Activated CD8-positive, alpha-beta T cell treated with anti-CD3 and anti-CD28 coated beads for 36 hours (primary cell): Measurements from ENCODE around the gene MICU1. TPM values are rescaled to one million over a fixed set of nuclear protein-coding genes. Genes with fewer than 3 reads are reported as not detected.

Experiments used
- ATAC-seq: fragments of 200-7000 bp; cut with Tn5 transposase; one replicate; pipeline ENCODE4 v1.10.0; 2021; ENCODE audit warnings: mild to moderate bottlenecking, moderate library complexity
- CTCF ChIA-PET: fragments of 350-600 bp; sonication (Branson Sonifier 250); formaldehyde crosslinking; loops from one replicate; lab custom pipeline; 2021; ENCODE audit warnings: antibody characterized with exemption; lab: Charles Lee
- POLR2A ChIA-PET: fragments of 350-600 bp; sonication (Branson Sonifier 250); formaldehyde crosslinking; loops from one replicate; lab custom pipeline; 2021; ENCODE audit warnings: antibody characterized with exemption; lab: Charles Lee
- DNase-seq: peaks from one replicate; pipeline ENCODE4 v3.0.0-alpha.2; 2020
- H3K27ac Mint-ChIP-seq: one replicate; pipeline ENCODE4 v1.8.0; 2021; ENCODE audit warnings: mild to moderate bottlenecking, mixed read lengths
- H3K27me3 Mint-ChIP-seq: one replicate; pipeline ENCODE4 v1.8.0; 2021; ENCODE audit warnings: mixed read lengths
- H3K36me3 Mint-ChIP-seq: one replicate; pipeline ENCODE4 v1.8.0; 2021; ENCODE audit warnings: low read depth, mixed read lengths
- H3K4me1 Mint-ChIP-seq: one replicate; pipeline ENCODE4 v1.8.0; 2021; ENCODE audit warnings: low read depth, mixed read lengths
- H3K4me3 Mint-ChIP-seq: one replicate; pipeline ENCODE4 v1.8.0; 2021; ENCODE audit warnings: mild to moderate bottlenecking, moderate library complexity, mixed read lengths
- H3K9me3 Mint-ChIP-seq: one replicate; pipeline ENCODE4 v1.8.0; 2021; ENCODE audit warnings: mixed read lengths
- intact Hi-C: fragments of 100-400 bp; cut with micrococcal nuclease; formaldehyde crosslinking; loops from one replicate; pipeline ENCODE4 v1.10.0; 2022
- total RNA-seq, 2 experiments: library from RNA; stranded (reverse); gene quantifications; one replicate each; pipeline ENCODE4 v1.2.3, GENCODE V29; 2021
- TF ChIP-seq, protein P1 (sequence below): fragments of 200-600 bp; IDR thresholded peaks from one replicate; pipeline ENCODE4 v1.8.0; 2022; ENCODE audit warnings: antibody characterized with exemption, mild to moderate bottlenecking

MICU1 gene
- total RNA-seq, 2 experiments from 2014 or later, result 29.9 to 31.0 TPM

- no peaks in the 10 kb centered on the region for H3K4me1 Mint-ChIP-seq
- H3K27ac Mint-ChIP-seq, result no peak overlapping the region
- DNase-seq (no peak), ATAC-seq (no peak)
- ChIA-PET POLR2A (interaction anchor here (1.2 kb wide), 1 partner anchor 177 kb away, joined by 3 read pairs; the partner anchor contains the start of gene MCU), CTCF (no interaction called here)
- TF ChIP-seq, protein P1, sequence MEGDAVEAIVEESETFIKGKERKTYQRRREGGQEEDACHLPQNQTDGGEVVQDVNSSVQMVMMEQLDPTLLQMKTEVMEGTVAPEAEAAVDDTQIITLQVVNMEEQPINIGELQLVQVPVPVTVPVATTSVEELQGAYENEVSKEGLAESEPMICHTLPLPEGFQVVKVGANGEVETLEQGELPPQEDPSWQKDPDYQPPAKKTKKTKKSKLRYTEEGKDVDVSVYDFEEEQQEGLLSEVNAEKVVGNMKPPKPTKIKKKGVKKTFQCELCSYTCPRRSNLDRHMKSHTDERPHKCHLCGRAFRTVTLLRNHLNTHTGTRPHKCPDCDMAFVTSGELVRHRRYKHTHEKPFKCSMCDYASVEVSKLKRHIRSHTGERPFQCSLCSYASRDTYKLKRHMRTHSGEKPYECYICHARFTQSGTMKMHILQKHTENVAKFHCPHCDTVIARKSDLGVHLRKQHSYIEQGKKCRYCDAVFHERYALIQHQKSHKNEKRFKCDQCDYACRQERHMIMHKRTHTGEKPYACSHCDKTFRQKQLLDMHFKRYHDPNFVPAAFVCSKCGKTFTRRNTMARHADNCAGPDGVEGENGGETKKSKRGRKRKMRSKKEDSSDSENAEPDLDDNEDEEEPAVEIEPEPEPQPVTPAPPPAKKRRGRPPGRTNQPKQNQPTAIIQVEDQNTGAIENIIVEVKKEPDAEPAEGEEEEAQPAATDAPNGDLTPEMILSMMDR, result no peak
- intact Hi-C loops, result no loop called here
- no peaks in the 10 kb centered on the region for H3K27me3 Mint-ChIP-seq
- H3K4me3 Mint-ChIP-seq, result no peak overlapping the region
- peaks cover 6% of the 10 kb centered on the region for H3K36me3 Mint-ChIP-seq
- H3K9me3 Mint-ChIP-seq, result peaks cover 14% of the 10 kb centered on the region
These were observed 110.4 kb downstream of the MICU1 start for GRCh38 chr10:72515455-72515854.

DNA sequence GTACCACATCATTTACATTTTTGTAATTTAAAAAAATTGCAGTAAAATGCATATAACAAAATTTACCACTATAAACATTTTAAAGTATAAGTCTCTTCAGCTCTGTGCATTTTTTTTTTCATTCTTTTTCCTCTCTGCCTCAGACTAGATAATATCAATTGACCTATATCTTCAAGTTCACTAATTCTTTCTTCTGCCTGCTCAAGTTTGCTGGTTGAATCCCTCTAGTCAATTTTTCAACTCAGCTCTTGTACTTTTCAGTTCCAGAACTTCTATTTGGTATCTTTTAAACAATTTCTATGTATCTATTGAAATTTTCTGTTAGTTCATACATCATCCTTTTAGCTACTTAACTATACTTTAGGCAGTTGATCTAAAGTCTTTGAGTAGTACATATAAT is 112.0 kb downstream of the MICU1 start:
- DNase-seq, result no peak
- ChIA-PET CTCF (no interaction called here), POLR2A (no interaction called here)
- H3K36me3 Mint-ChIP-seq, result peaks cover 6% of the 10 kb centered on the region
- no peak for ATAC-seq
- TF ChIP-seq, protein P1, result no peak
- peaks cover 6% of the 10 kb centered on the region for H3K4me1 Mint-ChIP-seq
- H3K27ac Mint-ChIP-seq, result no peak overlapping the region
- intact Hi-C loops, result no loop called here
- H3K9me3 Mint-ChIP-seq, result peaks cover 14% of the 10 kb centered on the region
- H3K27me3 Mint-ChIP-seq, result no peaks in the 10 kb centered on the region
- no peak overlapping the region for H3K4me3 Mint-ChIP-seq

- H3K27ac Mint-ChIP-seq, result no peak overlapping the region
- H3K4me1 Mint-ChIP-seq, result peaks cover 6% of the 10 kb centered on the region
- DNase-seq (no peak), ATAC-seq (no peak)
- ChIA-PET CTCF (no interaction called here), POLR2A (no interaction called here)
- no peaks in the 10 kb centered on the region for H3K27me3 Mint-ChIP-seq
- H3K36me3 Mint-ChIP-seq, result peaks cover 2% of the 10 kb centered on the region
- intact Hi-C loops, result no loop called here
- H3K9me3 Mint-ChIP-seq, result peaks cover 10% of the 10 kb centered on the region
- no peak overlapping the region for H3K4me3 Mint-ChIP-seq
- TF ChIP-seq, protein P1, result no peak
These were observed 114.4 kb downstream of the MICU1 start for GRCh38 chr10:72511459-72511858.

DNA sequence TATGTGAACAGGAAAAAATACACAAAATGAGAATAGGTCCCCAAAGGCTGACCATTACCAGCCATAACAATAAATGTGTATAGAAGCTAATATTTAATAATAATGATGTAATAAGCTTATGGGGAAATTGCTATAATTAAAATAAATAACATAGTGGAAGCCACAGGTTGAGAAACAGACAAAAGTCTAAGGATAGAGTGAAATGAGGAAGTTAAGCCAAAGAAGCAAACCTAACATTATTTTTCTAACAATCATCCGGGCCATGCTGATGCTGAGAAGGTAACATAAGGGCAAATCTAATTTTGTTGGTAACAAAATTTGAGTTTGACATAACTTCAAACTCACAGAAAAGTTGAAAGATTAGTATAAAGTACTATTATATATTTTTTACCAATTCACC is 115.9 kb downstream of the MICU1 start:
- Mint-ChIP-seq H3K27me3 (no peaks in the 10 kb centered on the region), H3K36me3 (peaks cover 14% of the 10 kb centered on the region), H3K4me3 (no peak overlapping the region), H3K9me3 (peaks cover 9% of the 10 kb centered on the region), H3K4me1 (peaks cover 6% of the 10 kb centered on the region), H3K27ac (no peak overlapping the region)
- DNase-seq (no peak), ATAC-seq (no peak)
- intact Hi-C loops, result no loop called here
- ChIA-PET CTCF (no interaction called here), POLR2A (no interaction called here)
- TF ChIP-seq, protein P1, result no peak

- DNase-seq (no peak), ATAC-seq (peak; percentile 45)
- intact Hi-C loops, result no loop called here
- H3K4me3 Mint-ChIP-seq, result no peak overlapping the region
- CTCF ChIA-PET, result no interaction called here
- peaks cover 6% of the 10 kb centered on the region for H3K9me3 Mint-ChIP-seq
- H3K27me3 Mint-ChIP-seq, result no peaks in the 10 kb centered on the region
- H3K36me3 Mint-ChIP-seq, result peaks cover 16% of the 10 kb centered on the region
- no peak overlapping the region for H3K27ac Mint-ChIP-seq
- H3K4me1 Mint-ChIP-seq, result peaks cover 6% of the 10 kb centered on the region
- POLR2A ChIA-PET, result no interaction called here
- TF ChIP-seq, protein P1, result no peak
These were observed 116.6 kb downstream of the MICU1 start for GRCh38 chr10:72509206-72509799.
